ENCODE results near the gene ULK3.

DNA sequence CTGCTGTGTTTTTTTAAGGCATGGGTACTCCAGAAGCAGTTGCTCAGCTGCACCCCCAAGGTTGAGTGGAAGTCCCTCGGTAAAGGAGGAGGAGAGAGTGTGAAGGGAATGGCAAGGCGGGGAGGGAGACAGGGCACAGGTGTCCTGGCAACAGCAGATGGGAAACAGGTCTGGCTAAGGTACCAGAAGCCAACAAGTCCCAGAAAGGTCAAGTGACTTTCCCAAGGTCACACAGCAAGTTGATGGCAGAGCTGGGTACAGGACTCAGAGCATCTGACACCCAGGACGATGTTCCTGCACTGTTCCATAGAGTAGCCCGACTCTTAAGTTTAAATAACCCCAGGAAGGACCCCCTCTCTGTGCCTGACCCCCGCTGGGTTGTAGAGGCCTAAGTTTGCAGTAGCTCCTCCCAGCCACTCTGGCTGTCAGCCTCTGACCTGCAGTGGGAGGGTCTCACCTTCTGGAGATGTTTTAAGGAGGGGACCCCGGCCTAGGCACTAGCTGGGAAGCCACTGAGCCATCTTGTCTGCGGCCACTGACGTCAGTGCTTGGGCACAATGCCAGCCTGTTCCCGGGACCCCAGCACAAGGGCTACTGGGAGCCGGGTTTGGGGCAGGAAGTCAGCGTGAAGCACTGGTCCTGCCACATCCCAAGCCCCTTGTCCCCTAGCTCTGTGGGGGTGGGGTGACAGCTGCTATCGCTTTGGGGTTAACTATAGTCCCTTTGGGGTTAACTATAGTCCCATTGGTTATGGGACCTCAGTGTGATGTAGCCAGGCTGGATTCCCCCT is 50.5 kb downstream of the ULK3 start:
- TF ChIP-seq, protein P1, sequence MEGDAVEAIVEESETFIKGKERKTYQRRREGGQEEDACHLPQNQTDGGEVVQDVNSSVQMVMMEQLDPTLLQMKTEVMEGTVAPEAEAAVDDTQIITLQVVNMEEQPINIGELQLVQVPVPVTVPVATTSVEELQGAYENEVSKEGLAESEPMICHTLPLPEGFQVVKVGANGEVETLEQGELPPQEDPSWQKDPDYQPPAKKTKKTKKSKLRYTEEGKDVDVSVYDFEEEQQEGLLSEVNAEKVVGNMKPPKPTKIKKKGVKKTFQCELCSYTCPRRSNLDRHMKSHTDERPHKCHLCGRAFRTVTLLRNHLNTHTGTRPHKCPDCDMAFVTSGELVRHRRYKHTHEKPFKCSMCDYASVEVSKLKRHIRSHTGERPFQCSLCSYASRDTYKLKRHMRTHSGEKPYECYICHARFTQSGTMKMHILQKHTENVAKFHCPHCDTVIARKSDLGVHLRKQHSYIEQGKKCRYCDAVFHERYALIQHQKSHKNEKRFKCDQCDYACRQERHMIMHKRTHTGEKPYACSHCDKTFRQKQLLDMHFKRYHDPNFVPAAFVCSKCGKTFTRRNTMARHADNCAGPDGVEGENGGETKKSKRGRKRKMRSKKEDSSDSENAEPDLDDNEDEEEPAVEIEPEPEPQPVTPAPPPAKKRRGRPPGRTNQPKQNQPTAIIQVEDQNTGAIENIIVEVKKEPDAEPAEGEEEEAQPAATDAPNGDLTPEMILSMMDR (tag by site-specific recombination; IDR thresholded peaks at IDR 0.05) = no peak
- TF ChIP-seq ZNF239 (tag by site-specific recombination; IDR thresholded peaks at IDR 0.05) (no peak), ZFHX2 (tag by site-specific recombination; conservative IDR thresholded peaks at IDR 0.05) (no peak), ZNF335 (tag by site-specific recombination; conservative IDR thresholded peaks at IDR 0.05) (no peak), ZBTB7A (tag by site-specific recombination; IDR thresholded peaks at IDR 0.05; ENCODE audit: low read depth) (no peak), ZNF610 (tag by site-specific recombination; IDR thresholded peaks at IDR 0.05; ENCODE audit: borderline replicate concordance) (no peak)
